Gastroesophageal sphincter (tissue), 4 donors: ENCODE data around the gene RALGPS2. TPM values are rescaled to one million over a fixed set of nuclear protein-coding genes. Genes with fewer than 3 reads are reported as not detected.

Experiments
- ATAC-seq: fragments of 150-250 bp; one replicate; pipeline ENCODE4 v1.9.1; 2016; ENCODE audit warnings: mild to moderate bottlenecking, moderate library complexity
- H3K27ac ChIP-seq, 4 donors: fragments of 200-600 bp; sonication (generic) in 3 of 4; 1 replicate in 3 of 4; 2 replicates in 1 of 4; pipeline ENCODE4 v1.5.1; 2016 to 2019
- H3K27me3 ChIP-seq: fragments of 200-600 bp; sonication (generic); one replicate; pipeline ENCODE4 v1.5.1; 2019
- H3K36me3 ChIP-seq, 2 donors: fragments of 200-600 bp; sonication (generic); one replicate each; pipeline ENCODE4 v1.5.1; 2019; ENCODE audit warnings: control low read depth in 1 of 2
- H3K4me1 ChIP-seq, 3 donors: fragments of 200-600 bp; sonication (generic); 1 replicate in 2 of 3; 2 replicates in 1 of 3; pipeline ENCODE4 v1.5.1; 2016 to 2019; ENCODE audit warnings: control low read depth in 2 of 3
- H3K4me3 ChIP-seq, 2 donors: fragments of 200-600 bp; sonication (generic); one replicate each; pipeline ENCODE4 v1.5.1; 2019; ENCODE audit warnings: mild to moderate bottlenecking in 1 of 2, moderate library complexity in 1 of 2
- H3K9me3 ChIP-seq, 3 donors: fragments of 200-600 bp; sonication (generic); one replicate each; pipeline ENCODE4 v1.5.1; 2017 to 2019; ENCODE audit warnings: control low read depth in 2 of 3
- CTCF ChIP-seq, 4 experiments: fragments of 200-600 bp in 2 of 4; fragments of 450-650 bp in 2 of 4; sonication (generic) in 1 of 4; IDR thresholded peaks; one replicate each; pipeline ENCODE4 v1.5.1; 2017 to 2019; ENCODE audit warnings: antibody characterized with exemption in 4 of 4, mild to moderate bottlenecking in 2 of 4, moderate library complexity in 2 of 4
- EP300 ChIP-seq: sonication (generic); formaldehyde crosslinking; IDR thresholded peaks from one replicate; pipeline ENCODE4 v1.6.1; 2017; ENCODE audit warnings: antibody characterized with exemption, mild to moderate bottlenecking
- POLR2A ChIP-seq, 2 donors: fragments of 450-650 bp; IDR thresholded peaks; one replicate each; pipeline ENCODE4 v1.6.1; 2017; ENCODE audit warnings: antibody characterized with exemption in 2 of 2, mild to moderate bottlenecking in 2 of 2, moderate library complexity in 1 of 2
- POLR2AphosphoS5 ChIP-seq: sonication (generic); formaldehyde crosslinking; IDR thresholded peaks from one replicate; pipeline ENCODE4 v1.6.1; 2017; ENCODE audit warnings: antibody characterized with exemption
- WGBS, 2 donors: methylation state at CpG; one replicate each; pipeline ENCODE4 v1.1.5; 2018; ENCODE audit warnings: low coverage in 1 of 2; 5-methylcytosine and 5-hydroxymethylcytosine counted together
- total RNA-seq, 4 donors: library from RNA; depleted of rRNA; stranded (reverse); fragments of >200 nt; gene quantifications; one replicate each; pipeline ENCODE4 v1.1.0, GENCODE V29; 2016

Gene RALGPS2
- total RNA-seq, 4 donors from 2014 or later: 12.0 to 17.7 (median 15.1) TPM

DNA sequence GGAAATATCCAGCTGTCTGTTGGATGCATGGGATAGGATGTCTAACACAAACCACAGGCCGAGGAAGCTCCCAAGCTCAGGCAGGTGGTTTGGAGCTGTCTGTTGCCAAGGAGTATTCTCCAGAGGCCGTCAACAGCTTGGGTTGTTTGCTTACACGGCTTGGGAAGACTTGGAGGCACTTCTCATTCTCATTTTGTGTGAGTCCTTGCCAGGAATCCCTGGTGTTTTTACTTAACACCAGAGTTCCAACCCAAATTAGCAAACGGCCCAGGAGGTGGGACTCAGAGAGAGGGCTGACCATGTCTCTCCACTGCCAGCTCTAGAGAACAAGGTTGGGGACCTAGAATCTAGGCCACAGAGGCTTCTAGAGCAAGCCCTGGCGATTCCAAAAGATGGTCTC is 228.0 kb downstream of the RALGPS2 start:
- Histone ChIP-seq H3K27me3 (no peaks in the 10 kb centered on the region), H3K27ac (peak overlapping the region; percentile 27 to 77 (median 68)), H3K36me3 (no peaks in the 10 kb centered on the region), H3K4me1 (peaks cover 0 to 51% (median 26%) of the 10 kb centered on the region in 3 donors), H3K4me3 (no peak overlapping the region), H3K9me3 (no peaks in the 10 kb centered on the region)
- peak; percentile 80 for ATAC-seq
- no peak for TF ChIP-seq EP300
- TF ChIP-seq POLR2A (IDR thresholded peaks at IDR 0.05): no peak
- TF ChIP-seq CTCF (IDR thresholded peaks at IDR 0.05): no peak
- TF ChIP-seq POLR2AphosphoS5: no peak
- WGBS, 2 donors: 16 to 83% methylated on average over 1 to 4 of the region's 5 CpGs

- H3K4me1 ChIP-seq: peaks cover 0 to 45% (median 26%) of the 10 kb centered on the region in 3 donors
These were observed 228.7 kb downstream of the RALGPS2 start for GRCh38 chr1:178953538-178954324.

DNA sequence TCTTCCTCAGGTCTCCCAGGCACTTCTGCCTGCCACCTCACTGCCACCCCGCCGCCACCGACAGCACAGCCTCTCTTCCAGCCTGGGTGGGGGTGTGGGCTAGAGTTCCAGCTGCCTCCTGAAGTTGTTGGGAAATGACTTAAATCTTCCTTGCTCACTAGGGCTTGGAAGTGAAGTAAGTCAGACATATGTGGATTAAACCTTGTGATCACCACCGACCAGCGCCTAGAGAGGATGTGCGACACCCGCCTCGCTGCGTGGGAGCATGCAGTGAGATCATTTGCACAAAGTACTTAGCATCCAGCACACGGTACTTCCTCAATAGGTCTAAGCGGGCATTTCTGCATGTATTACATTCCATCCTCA is 229.3 kb downstream of the RALGPS2 start:
- H3K4me1 ChIP-seq: peaks cover 0 to 44% (median 26%) of the 10 kb centered on the region in 3 donors

More at GRCh38 chr1:178953538-178954324, 228.7 kb downstream of the RALGPS2 start:
- no peak overlapping the region for H3K4me3 ChIP-seq
- H3K36me3 ChIP-seq: no peaks in the 10 kb centered on the region
- no peaks in the 10 kb centered on the region for H3K27me3 ChIP-seq
- WGBS, 2 donors: 58 to 64% methylated on average over 3 to 13 of the region's 23 CpGs
- no peaks in the 10 kb centered on the region for H3K9me3 ChIP-seq
- ATAC-seq: peak; percentile 63
- TF ChIP-seq EP300 (no peak), POLR2AphosphoS5 (peak; percentile 49)
- peak overlapping the region; percentile 27 to 77 (median 68) for H3K27ac ChIP-seq

DNA sequence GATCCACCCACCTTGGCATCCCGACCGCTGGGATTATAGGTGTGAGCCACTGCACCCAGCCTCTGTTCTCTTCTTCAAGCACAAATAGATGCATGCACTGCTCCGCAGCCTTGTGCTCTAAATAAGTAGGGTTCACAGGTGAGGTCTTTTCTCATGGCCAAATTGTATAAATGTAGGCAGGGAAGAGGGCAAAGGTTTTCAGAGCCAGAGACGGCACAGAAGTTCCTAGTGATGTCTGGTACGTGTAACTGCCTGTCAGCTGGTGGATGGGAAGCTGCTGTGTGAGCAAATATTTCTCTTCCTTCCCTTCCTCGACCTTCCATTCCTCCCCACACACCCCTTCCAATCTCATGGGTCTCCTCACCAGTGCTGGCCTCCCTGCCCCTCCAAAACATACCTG is 229.9 kb downstream of the RALGPS2 start:
- no peaks in the 10 kb centered on the region for H3K27me3 ChIP-seq
- H3K4me1 ChIP-seq: peaks cover 0 to 43% (median 26%) of the 10 kb centered on the region in 3 donors
- H3K9me3 ChIP-seq: no peaks in the 10 kb centered on the region
- peak overlapping the region in 2 of 4 donors; percentile 6 to 77 for H3K27ac ChIP-seq
- TF ChIP-seq POLR2A (IDR thresholded peaks at IDR 0.05): no peak
- TF ChIP-seq EP300: no peak
- TF ChIP-seq CTCF (IDR thresholded peaks at IDR 0.05): no peak
- TF ChIP-seq POLR2AphosphoS5: no peak
- no peaks in the 10 kb centered on the region for H3K36me3 ChIP-seq
- WGBS, 2 donors: 55 to 72% methylated on average over 3 to 5 of the region's 6 CpGs
- ATAC-seq: no peak
- H3K4me3 ChIP-seq: no peak overlapping the region

More for the DNA sequence above, 229.3 kb downstream of the RALGPS2 start:
- H3K4me3 ChIP-seq: no peak overlapping the region
- 76 to 100% methylated on average over 1 to 4 of the region's 11 CpGs for WGBS, 2 donors
- H3K27ac ChIP-seq: peak overlapping the region in 3 of 4 donors; percentile 68 to 77 (median 69)
- H3K27me3 ChIP-seq: no peaks in the 10 kb centered on the region
- TF ChIP-seq POLR2AphosphoS5: no peak
- no peak for TF ChIP-seq CTCF (IDR thresholded peaks at IDR 0.05)
- TF ChIP-seq EP300: no peak
- no peak for TF ChIP-seq POLR2A (IDR thresholded peaks at IDR 0.05)
- H3K9me3 ChIP-seq: no peaks in the 10 kb centered on the region
- H3K36me3 ChIP-seq: no peaks in the 10 kb centered on the region
- ATAC-seq: no peak

- H3K27ac ChIP-seq: peak overlapping the region in 1 of 4 donors; percentile 77
- TF ChIP-seq POLR2AphosphoS5 (no peak), CTCF (IDR thresholded peaks at IDR 0.05) (no peak), EP300 (no peak), POLR2A (IDR thresholded peaks at IDR 0.05) (no peak)
- no peak for ATAC-seq
- H3K4me1 ChIP-seq: peaks cover 0 to 37% (median 25%) of the 10 kb centered on the region in 3 donors
- H3K9me3 ChIP-seq: no peaks in the 10 kb centered on the region
- 13 to 83% methylated on average over 1 of the region's 1 CpG for WGBS, 2 donors
- no peaks in the 10 kb centered on the region for H3K27me3 ChIP-seq
- no peaks in the 10 kb centered on the region for H3K36me3 ChIP-seq
- H3K4me3 ChIP-seq: no peak overlapping the region
These were observed 230.4 kb downstream of the RALGPS2 start for GRCh38 chr1:178955391-178955954.
